HCT116 (cell line): ENCODE measurements around the gene DIDO1. TPM values are rescaled to one million over a fixed set of nuclear protein-coding genes. Genes with fewer than 3 reads are reported as not detected.

ENCODE experiments used
- ATAC-seq: fragments of 200-7000 bp; cut with Tn5 transposase; 2 replicates; pipeline ENCODE4 v1.9.1; 2020; ENCODE audit warnings: mild to moderate bottlenecking, moderate library complexity
- BruUV-seq: library from RNA; stranded (reverse); fragments of 400-500 nt; replicated peaks from 2 replicates; lab custom pipeline; 2021; lab: Mats Ljungman, UMichigan
- CTCF ChIA-PET: fragments of 300-600 bp; sonication (Branson Sonifier 250); formaldehyde crosslinking; loops from one replicate; lab custom pipeline; 2021; ENCODE audit warnings: antibody characterized with exemption; lab: Charles Lee
- POLR2A ChIA-PET: fragments of 300-600, 350-600 bp; sonication (Branson Sonifier 250); formaldehyde crosslinking; loops from one replicate; lab custom pipeline; 2021; ENCODE audit warnings: antibody characterized with exemption; lab: Charles Lee
- RAD21 ChIA-PET, 2 experiments: fragments of 300-600 bp; sonication (Branson Sonifier 250); formaldehyde crosslinking; loops; one replicate each; lab custom pipeline; 2023; ENCODE audit warnings: low total read pairs in 2 of 2; ENCODE audit not compliant: uncharacterized antibody in 2 of 2, unreplicated experiment in 2 of 2, low non-redundant PET in 1 of 2; lab: Charles Lee
- DNase-seq: peaks from one replicate; pipeline ENCODE4 v3.0.0-alpha.2; 2010; ENCODE audit warnings: low read depth, low spot score
- H2AFZ ChIP-seq: fragments of 200-600 bp; shearing (Covaris generic), sonication (generic); 2 replicates; pipeline ENCODE4 v1.6.1; 2017; ENCODE audit warnings: low read depth, mixed run types, mixed read lengths, antibody characterized with exemption, low read length; ENCODE audit not compliant: poor library complexity, severe bottlenecking
- H3K27ac ChIP-seq: 2 replicates; pipeline ENCODE4 v1.5.1; 2012; ENCODE audit warnings: low read depth, low read length
- H3K27me3 ChIP-seq: fragments of 200-600 bp; sonication (generic); 2 replicates; pipeline ENCODE4 v1.6.1; 2016; ENCODE audit warnings: mixed run types, low read length, mixed read lengths; ENCODE audit not compliant: insufficient read depth
- H3K36me3 ChIP-seq, 2 experiments: fragments of 200-500 bp in 1 of 2; fragments of 200-600 bp in 1 of 2; sonication (Bioruptor generic) in 1 of 2; sonication (generic) in 1 of 2; 2 replicates each; pipeline versions ENCODE4 v1.5.1 to v1.6.1; 2014 to 2016; ENCODE audit warnings: low read length in 2 of 2, inconsistent platforms in 1 of 2, mixed read lengths in 1 of 2, mixed run types in 1 of 2; ENCODE audit not compliant: insufficient read depth in 2 of 2, control insufficient read depth in 1 of 2
- H3K4me1 ChIP-seq, 2 experiments: fragments of 200-600 bp in 1 of 2; sonication (generic) in 1 of 2; 2 replicates each; pipeline versions ENCODE4 v1.5.1 to v1.6.1; 2012 to 2017; ENCODE audit warnings: low read length in 2 of 2, inconsistent platforms in 1 of 2, mild to moderate bottlenecking in 1 of 2, mixed read lengths in 1 of 2, mixed run types in 1 of 2, moderate library complexity in 1 of 2; ENCODE audit not compliant: insufficient read depth in 2 of 2, control insufficient read depth in 1 of 2
- H3K4me2 ChIP-seq: fragments of 200-600 bp; sonication (generic); 2 replicates; pipeline ENCODE4 v1.6.1; 2017; ENCODE audit warnings: mixed run types, low read length, mixed read lengths
- H3K4me3 ChIP-seq, 2 experiments: fragments of 200-600 bp in 1 of 2; sonication (generic) in 1 of 2; replicated peaks in 1 of 2; 2 replicates each; pipeline ENCODE4 v1.5.1; 2011 to 2016; ENCODE audit warnings: low read length in 2 of 2, control low read depth in 1 of 2, low read depth in 1 of 2, mild to moderate bottlenecking in 1 of 2, mixed read lengths in 1 of 2, mixed run types in 1 of 2
- H3K79me2 ChIP-seq: fragments of 200-600 bp; sonication (generic); 2 replicates; pipeline ENCODE4 v1.6.1; 2017; ENCODE audit warnings: mild to moderate bottlenecking, mixed run types, low read length, moderate library complexity, mixed read lengths; ENCODE audit not compliant: insufficient read depth
- H3K9ac ChIP-seq: fragments of 200-600 bp; sonication (generic); 2 replicates; pipeline ENCODE4 v1.6.1; 2016; ENCODE audit warnings: low read length, mixed read lengths
- H3K9me2 ChIP-seq: fragments of 200-600 bp; sonication (generic), shearing (Covaris generic); 2 replicates; pipeline ENCODE4 v1.6.1; 2017; ENCODE audit warnings: mixed run types, mild to moderate bottlenecking, moderate library complexity; ENCODE audit not compliant: insufficient read depth
- H3K9me3 ChIP-seq, 2 experiments: fragments of 200-500 bp in 1 of 2; fragments of 200-600 bp in 1 of 2; sonication (Bioruptor generic) in 1 of 2; sonication (generic) in 1 of 2; 2 replicates each; pipeline ENCODE4 v1.6.1; 2014 to 2017; ENCODE audit warnings: low read length in 2 of 2, mixed read lengths in 2 of 2, inconsistent platforms in 1 of 2, low read depth in 1 of 2, mild to moderate bottlenecking in 1 of 2, mixed run types in 1 of 2, moderate library complexity in 1 of 2; ENCODE audit not compliant: control insufficient read depth in 1 of 2, insufficient read depth in 1 of 2
- H4K20me1 ChIP-seq: fragments of 200-600 bp; sonication (generic), shearing (Covaris generic); 2 replicates; pipeline ENCODE4 v1.6.1; 2017; ENCODE audit warnings: mixed run types, mild to moderate bottlenecking, moderate library complexity; ENCODE audit not compliant: insufficient read depth
- CBX3 ChIP-seq: IDR thresholded peaks from 2 replicates; pipeline ENCODE4 v1.6.1; 2012; ENCODE audit warnings: low read depth
- CEBPB ChIP-seq: IDR thresholded peaks from 2 replicates; pipeline ENCODE4 v1.6.1; 2012; ENCODE audit warnings: low read depth
- CTCF ChIP-seq, 3 experiments: fragments of 200-600 bp in 1 of 3; sonication (generic) in 1 of 3; IDR thresholded peaks in 2 of 3; conservative IDR thresholded peaks in 1 of 3; 2 replicates each; pipeline ENCODE4 v1.5.1; 2012 to 2017; ENCODE audit warnings: low read depth in 2 of 3, low read length in 2 of 3, antibody characterized with exemption in 1 of 3, borderline replicate concordance in 1 of 3, control low read depth in 1 of 3, mild to moderate bottlenecking in 1 of 3, mixed read lengths in 1 of 3, mixed run types in 1 of 3, moderate library complexity in 1 of 3; ENCODE audit not compliant: insufficient read depth in 1 of 3
- EGR1 ChIP-seq: IDR thresholded peaks from 2 replicates; pipeline ENCODE4 v1.6.1; 2012; ENCODE audit warnings: low read depth
- ELF1 ChIP-seq: IDR thresholded peaks from 2 replicates; pipeline ENCODE4 v1.6.1; 2012; ENCODE audit warnings: low read depth, borderline replicate concordance
- JUND ChIP-seq: IDR thresholded peaks from 2 replicates; pipeline ENCODE4 v1.6.1; 2012
- REST ChIP-seq: IDR thresholded peaks from 2 replicates; pipeline ENCODE4 v1.6.1; 2012; ENCODE audit warnings: low read depth
- TCF7L2 ChIP-seq: IDR thresholded peaks from 2 replicates; pipeline ENCODE4 v1.7.0; 2011; ENCODE audit warnings: borderline replicate concordance, inconsistent platforms; ENCODE audit not compliant: insufficient read depth, insufficient read length; ENCODE audit errors: extremely low read depth
- ZNF274 ChIP-seq: fragments of 200-500 bp; sonication (Bioruptor generic); IDR thresholded peaks from 2 replicates; pipeline ENCODE4 v1.6.1; 2014; ENCODE audit warnings: mild to moderate bottlenecking, low read depth, low read length, inconsistent platforms
- intact Hi-C: fragments of 100-400 bp; cut with micrococcal nuclease; formaldehyde crosslinking; loops from 2 replicates; pipeline ENCODE4 v1.10.0; 2022
- total RNA-seq: library from RNA; stranded (reverse); gene quantifications from one replicate; pipeline ENCODE4 v1.2.1, GENCODE V29; 2021; ENCODE audit not compliant: unreplicated experiment

Gene DIDO1
- total RNA-seq, 1 experiment from 2014 or later: 41.4 TPM

GRCh38 chr20:62839816-62840215 lies 86.5 kb downstream of the DIDO1 start:
- Histone ChIP-seq H3K9me3 (no peaks in the 10 kb centered on the region), H3K27ac (no peak overlapping the region), H3K9ac (no peak overlapping the region), H3K4me1 (no peaks in the 10 kb centered on the region), H3K79me2 (no peaks in the 10 kb centered on the region), H2AFZ (no peak overlapping the region), H4K20me1 (no peaks in the 10 kb centered on the region), H3K9me2 (no peaks in the 10 kb centered on the region), H3K4me2 (no peak overlapping the region), H3K27me3 (no peaks in the 10 kb centered on the region), H3K36me3 (no peaks in the 10 kb centered on the region; a peak in 1 of 4 replicates), H3K4me3 (no peak overlapping the region)
- no TSS peak for BruUV-seq
- ChIA-PET CTCF (no interaction called here), RAD21 (no interaction called here), POLR2A (no interaction called here)
- TF ChIP-seq TCF7L2 (no peak), REST (no peak), CEBPB (no peak), ZNF274 (no peak), CTCF (IDR thresholded peaks at IDR 0.05 in 2 of 3, conservative IDR thresholded peaks at IDR 0.05 in 1 of 3; ENCODE audit: borderline replicate concordance in 1 of 3, insufficient read depth in 1 of 3, low read depth in 2 of 3, low read length in 2 of 3) (no peak), JUND (no peak), CBX3 (no peak), EGR1 (no peak), ELF1 (no peak)
- intact Hi-C loops: no loop called here
- ATAC-seq (no peak), DNase-seq (no peak)
